Psoas muscle (tissue), 8 donors: ENCODE data around the gene IAH1. TPM values are rescaled to one million over a fixed set of nuclear protein-coding genes. Genes with fewer than 3 reads are reported as not detected.
A peak's percentile ranks its signal among the peaks of the same experiment; 100 is the strongest.

Source experiments
- ATAC-seq, 4 donors: fragments of 200-7000 bp; cut with Tn5 transposase; one replicate each; pipeline ENCODE4 v1.9.1; 2020; ENCODE audit warnings: moderate library complexity in 3 of 4, mild to moderate bottlenecking in 2 of 4
- DNase-seq, 2 donors: peaks; one replicate each; pipeline ENCODE4 v3.0.0-alpha.2; 2020
- H3K27ac ChIP-seq: fragments of 200-600 bp; one replicate; pipeline ENCODE4 v1.8.0; 2022
- H3K27me3 ChIP-seq, 3 donors: fragments of 200-600 bp in 1 of 3; one replicate each; pipeline versions ENCODE4 v1.6.1 to v1.8.0; 2013 to 2022; ENCODE audit warnings: low read length in 2 of 3, mild to moderate bottlenecking in 2 of 3, moderate library complexity in 1 of 3; ENCODE audit not compliant: insufficient read depth in 3 of 3
- H3K36me3 ChIP-seq, 2 donors: fragments of 200-600 bp in 1 of 2; one replicate each; pipeline versions ENCODE4 v1.6.1 to v1.8.0; 2013 to 2022; ENCODE audit warnings: low read depth in 1 of 2, mild to moderate bottlenecking in 1 of 2, moderate library complexity in 1 of 2; ENCODE audit not compliant: insufficient read depth in 1 of 2
- H3K4me1 ChIP-seq: fragments of 200-600 bp; one replicate; pipeline ENCODE4 v1.8.0; 2022
- H3K4me3 ChIP-seq: fragments of 200-600 bp; one replicate; pipeline ENCODE4 v1.8.0; 2022; ENCODE audit warnings: mild to moderate bottlenecking
- H3K9me3 ChIP-seq: fragments of 200-600 bp; one replicate; pipeline ENCODE4 v1.8.0; 2022
- WGBS, 3 donors: extraction: QIAGEN DNeasy Blood & Tissue Kit; methylation state at CpG; one replicate each; pipeline versions ENCODE4 v1.1.6 to v1.1.7; 2013; 5-methylcytosine and 5-hydroxymethylcytosine counted together
- intact Hi-C, 2 donors: fragments of 100-400 bp; cut with DNase I; formaldehyde crosslinking; loops; one replicate each; pipeline versions ENCODE4 v1.11.0 to v1.14.2; 2022
- long read RNA-seq, 2 donors: library from polyadenylated mRNA; unstranded; transcript quantifications; one replicate each; pipeline ENCODE4 v2.0.0, GENCODE V29; 2021
- polyA plus RNA-seq, 3 donors: library from polyadenylated mRNA; stranded (reverse); fragments of 200-250 nt; gene quantifications; one replicate each; pipeline ENCODE4 v1.2.3, GENCODE V29; 2013
- total RNA-seq, 4 donors: library from RNA; stranded (reverse); fragmentation: NEBNext Ultra II Directional in 2 of 4; extraction: Animal tissue kit (Norgen Biotek cat#: 25700) in 2 of 4; gene quantifications; one replicate each; pipeline versions ENCODE4 v1.2.1 to v1.2.4, GENCODE V29; 2021 to 2023
- TF ChIP-seq, protein P1 (sequence below): fragments of 200-600 bp; IDR thresholded peaks from one replicate; pipeline ENCODE4 v1.8.0; 2022; ENCODE audit warnings: antibody characterized with exemption
- donor health status: healthy with polysubstance abuse.
- donor health status: DM: no; HTN: no; CAD: no; lungs with moderate emphysema.
- donor health status: Bipolar disorder and iron deficiency.
- donor health status: healthy.
- donor health status: DM: yes; HTN: yes; CAD: no.
- donor health status: DM: no; HTN: no; CAD: no.
- donor health status: DM: no; HTN: no; CAD: no.
- donor health status: DM: yes; HTN: yes; CAD: no.

Gene IAH1
- 10 to 100 TPM; 46.4 to 60.2 (median 50.9) TPM for total RNA-seq
- 10 to 100 TPM; 30.1 to 63.0 (median 31.6) TPM for polyA plus RNA-seq
- long read RNA-seq, donor 1, transcript IAH1-215 (6 exons, 1,266 nt), result major isoform, 21 of 26 reads
- long read RNA-seq, donor 1, partial matches to known transcripts, result 2 of 26 reads
- long read RNA-seq, donor 1, other reads (novel, unspliced or antisense), result 3 of 26 reads
- long read RNA-seq, donor 2, transcript IAH1-215 (6 exons, 1,266 nt), result major isoform, 38 of 58 reads
- long read RNA-seq, donor 2, partial matches to known transcripts, result 0 of 58 reads
- long read RNA-seq, donor 2, other reads (novel, unspliced or antisense), result 15 of 58 reads

DNA sequence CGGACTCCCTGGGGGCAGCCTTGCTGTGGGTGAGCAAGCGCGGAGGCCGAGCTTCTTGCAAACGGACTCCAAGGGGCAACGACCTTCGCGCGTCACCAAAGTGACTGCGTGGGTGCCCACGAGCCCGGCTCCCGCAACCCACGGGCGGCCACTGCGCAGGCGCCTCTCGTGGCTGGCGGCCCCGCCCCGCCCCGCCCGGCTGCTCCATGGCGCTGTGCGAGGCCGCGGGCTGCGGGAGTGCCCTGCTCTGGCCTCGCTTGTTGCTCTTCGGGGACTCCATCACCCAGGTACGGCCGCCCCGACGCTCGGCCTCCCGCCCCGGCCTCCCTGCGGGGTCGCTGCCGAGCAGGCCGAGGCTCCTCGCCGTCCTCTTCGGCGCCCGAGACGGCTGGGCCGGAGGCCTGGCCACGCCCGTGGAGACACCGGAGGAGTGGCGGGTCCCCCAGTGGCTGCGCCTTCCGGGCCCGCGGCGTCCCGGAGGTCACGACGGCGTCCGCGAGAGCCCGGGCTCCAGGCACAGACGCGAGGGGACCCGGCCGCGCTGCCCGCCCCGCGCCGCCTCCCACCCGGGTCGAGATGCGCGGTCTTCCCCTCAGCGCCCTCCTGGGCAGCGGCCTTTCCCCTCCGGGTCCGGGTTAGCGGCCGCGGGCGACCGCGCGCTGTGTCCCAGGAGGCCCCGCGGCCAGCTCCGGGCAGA lies at the start of gene IAH1:
Gene IAH1, plus strand, starts transcription at position 191 of the 697 bp plus-strand sequence. Its CDS starts 16 bp downstream, at position 207.
- no peaks in the 10 kb centered on the region for H3K9me3 ChIP-seq
- peak; percentile 72 to 83 for DNase-seq
- WGBS, 3 donors, result 0 to 1% (median 0%) methylated on average over 63 to 91 of the region's 91 CpGs
- H3K4me3 ChIP-seq, result peak within 1 kb of the TSS; percentile 86
- H3K36me3 ChIP-seq, result peaks cover 0 to 48% of the 10 kb centered on the region in 2 donors
- TF ChIP-seq, protein P1, sequence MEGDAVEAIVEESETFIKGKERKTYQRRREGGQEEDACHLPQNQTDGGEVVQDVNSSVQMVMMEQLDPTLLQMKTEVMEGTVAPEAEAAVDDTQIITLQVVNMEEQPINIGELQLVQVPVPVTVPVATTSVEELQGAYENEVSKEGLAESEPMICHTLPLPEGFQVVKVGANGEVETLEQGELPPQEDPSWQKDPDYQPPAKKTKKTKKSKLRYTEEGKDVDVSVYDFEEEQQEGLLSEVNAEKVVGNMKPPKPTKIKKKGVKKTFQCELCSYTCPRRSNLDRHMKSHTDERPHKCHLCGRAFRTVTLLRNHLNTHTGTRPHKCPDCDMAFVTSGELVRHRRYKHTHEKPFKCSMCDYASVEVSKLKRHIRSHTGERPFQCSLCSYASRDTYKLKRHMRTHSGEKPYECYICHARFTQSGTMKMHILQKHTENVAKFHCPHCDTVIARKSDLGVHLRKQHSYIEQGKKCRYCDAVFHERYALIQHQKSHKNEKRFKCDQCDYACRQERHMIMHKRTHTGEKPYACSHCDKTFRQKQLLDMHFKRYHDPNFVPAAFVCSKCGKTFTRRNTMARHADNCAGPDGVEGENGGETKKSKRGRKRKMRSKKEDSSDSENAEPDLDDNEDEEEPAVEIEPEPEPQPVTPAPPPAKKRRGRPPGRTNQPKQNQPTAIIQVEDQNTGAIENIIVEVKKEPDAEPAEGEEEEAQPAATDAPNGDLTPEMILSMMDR, result no peak
- ATAC-seq, result peak; percentile 83 to 90 (median 85)
- no peaks in the 10 kb centered on the region for H3K27me3 ChIP-seq
- intact Hi-C loops, result no loop called here
- peaks cover 29% of the 10 kb centered on the region for H3K4me1 ChIP-seq
- peak within 1 kb of the TSS; percentile 87 for H3K27ac ChIP-seq

DNA sequence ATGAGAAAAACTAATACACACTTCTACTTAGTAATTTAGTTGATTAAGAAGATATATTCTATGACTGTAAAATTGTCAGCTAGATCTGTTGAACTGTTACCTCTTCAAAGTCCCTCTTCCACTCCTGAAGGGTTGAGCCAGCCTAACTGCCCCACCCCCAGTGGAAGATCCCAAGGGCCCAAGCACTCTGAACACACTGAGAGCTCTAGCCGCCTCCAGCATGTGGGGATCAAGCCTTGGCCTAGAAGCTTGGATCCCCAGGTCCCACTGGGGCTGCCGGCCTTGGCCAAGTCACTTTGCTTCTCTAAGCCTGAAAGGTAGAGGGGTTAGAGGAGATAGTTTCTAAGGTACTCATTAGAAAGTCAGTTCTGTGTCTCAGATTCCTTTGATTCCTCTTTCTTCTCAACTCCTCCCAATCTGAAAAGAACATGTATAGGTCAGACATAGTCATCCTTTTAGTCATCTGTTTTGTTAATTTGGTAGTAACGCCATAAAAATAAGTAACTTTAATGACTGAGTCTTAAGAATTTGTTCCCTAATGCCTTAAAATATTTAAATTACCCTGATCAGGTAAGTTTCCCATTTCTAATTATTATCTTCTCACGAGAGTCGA lies 45.3 kb upstream of the IAH1 start:
- H3K27me3 ChIP-seq, result no peaks in the 10 kb centered on the region
- ATAC-seq, result no peak
- H3K27ac ChIP-seq, result no peak overlapping the region
- H3K9me3 ChIP-seq, result no peaks in the 10 kb centered on the region
- H3K36me3 ChIP-seq, result peaks cover 1 to 56% of the 10 kb centered on the region in 2 donors
- no peak for DNase-seq
- peaks cover 9% of the 10 kb centered on the region for H3K4me1 ChIP-seq
- WGBS, 3 donors, result 68 to 80% (median 74%) methylated on average over 5 of the region's 5 CpGs
- no peak overlapping the region for H3K4me3 ChIP-seq
- TF ChIP-seq, protein P1, result no peak
- intact Hi-C loops, result loop anchor here (10.0 kb wide), 2 partner anchors 284 to 1016 kb away; partner anchors contain the start of gene ODC1 (in 1 of the 2)

DNA sequence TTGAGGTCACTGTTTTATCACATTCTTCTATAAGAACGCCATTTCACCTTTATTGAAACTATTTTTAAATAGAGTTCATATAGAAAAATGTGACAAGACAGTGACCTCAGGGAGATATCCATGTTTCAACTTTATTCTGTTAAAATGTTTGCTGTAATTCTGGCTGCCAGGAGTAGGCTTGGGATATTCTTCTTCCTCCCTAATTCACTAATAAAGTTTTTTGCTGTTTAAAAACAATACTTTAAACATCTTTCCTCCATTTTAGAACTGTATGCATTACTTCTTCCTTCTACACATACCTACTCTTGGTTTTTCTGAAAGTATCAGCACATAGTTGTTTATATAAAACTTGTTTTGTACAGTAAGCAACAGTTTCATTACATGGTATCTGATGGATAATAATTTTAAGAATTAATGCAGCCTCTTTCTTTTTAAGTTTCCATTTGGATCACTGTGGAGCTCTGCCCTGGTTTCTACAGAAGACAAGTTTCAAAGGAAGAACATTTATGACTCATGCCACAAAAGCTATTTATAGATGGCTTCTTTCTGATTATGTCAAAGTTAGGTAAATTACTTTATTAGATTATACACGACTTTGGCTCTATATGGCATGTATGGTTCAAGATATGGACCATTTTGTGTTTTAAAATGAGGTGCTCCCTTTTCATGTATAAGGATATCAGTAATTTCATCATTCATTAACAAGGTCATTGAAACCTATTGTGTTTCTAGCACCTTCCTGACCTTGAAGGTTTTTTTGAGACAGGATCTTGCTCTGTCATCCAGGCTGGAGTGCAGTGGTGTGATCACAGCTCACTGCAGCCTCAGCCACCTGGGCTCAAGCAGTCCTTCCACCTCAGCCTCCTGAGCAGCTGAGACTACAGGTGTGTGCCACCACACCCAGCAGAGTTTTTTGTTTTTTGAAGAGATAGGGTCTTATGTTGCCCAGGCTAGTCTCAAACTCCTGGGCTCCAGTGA lies 43.7 kb upstream of the IAH1 start:
- TF ChIP-seq, protein P1, result no peak
- no peaks in the 10 kb centered on the region for H3K27me3 ChIP-seq

GRCh38 chr2:9434489-9434888 lies 39.9 kb upstream of the IAH1 start:
- Histone ChIP-seq H3K9me3 (no peaks in the 10 kb centered on the region), H3K27ac (no peak overlapping the region), H3K27me3 (no peaks in the 10 kb centered on the region), H3K4me3 (no peak overlapping the region), H3K4me1 (no peaks in the 10 kb centered on the region), H3K36me3 (peaks cover 9 to 100% of the 10 kb centered on the region in 2 donors)
- ATAC-seq (no peak), DNase-seq (no peak)
- intact Hi-C loops, result no loop called here
- 79 to 91% (median 86%) methylated on average over 2 of the region's 2 CpGs for WGBS, 3 donors
- TF ChIP-seq, protein P1, result no peak

More for the DNA sequence above, 43.7 kb upstream of the IAH1 start:
- Histone ChIP-seq H3K4me3 (no peak overlapping the region), H3K9me3 (no peaks in the 10 kb centered on the region), H3K27ac (peak overlapping the region; percentile 7), H3K4me1 (no peaks in the 10 kb centered on the region), H3K36me3 (peaks cover 9 to 71% of the 10 kb centered on the region in 2 donors)
- DNase-seq (no peak), ATAC-seq (peak in 3 of 4 donors; percentile 47 to 61 (median 60))
- intact Hi-C loops, result no loop called here
- 85 to 89% (median 88%) methylated on average over 2 of the region's 2 CpGs for WGBS, 3 donors
